HT1080 (cell line): ENCODE measurements around the gene PRADC1. TPM values are rescaled to one million over a fixed set of nuclear protein-coding genes. Genes with fewer than 3 reads are reported as not detected.

Experiments
- DNase-seq: peaks from one replicate; pipeline ENCODE4 v3.0.0-alpha.2; 2015; ENCODE audit warnings: low read depth
- total RNA-seq: library from RNA; depleted of rRNA; stranded (reverse); fragments of >200 nt; shearing (Covaris generic); gene quantifications from 2 replicates; pipeline ENCODE4 v1.2.3, GENCODE V29; 2014; rRNA removed

PRADC1 gene
- total RNA-seq, 1 experiment from 2014 or later, result 64.3 TPM

- no peak for DNase-seq
Observed at GRCh38 chr2:73205611-73206010, 27.4 kb downstream of the PRADC1 start.

DNA sequence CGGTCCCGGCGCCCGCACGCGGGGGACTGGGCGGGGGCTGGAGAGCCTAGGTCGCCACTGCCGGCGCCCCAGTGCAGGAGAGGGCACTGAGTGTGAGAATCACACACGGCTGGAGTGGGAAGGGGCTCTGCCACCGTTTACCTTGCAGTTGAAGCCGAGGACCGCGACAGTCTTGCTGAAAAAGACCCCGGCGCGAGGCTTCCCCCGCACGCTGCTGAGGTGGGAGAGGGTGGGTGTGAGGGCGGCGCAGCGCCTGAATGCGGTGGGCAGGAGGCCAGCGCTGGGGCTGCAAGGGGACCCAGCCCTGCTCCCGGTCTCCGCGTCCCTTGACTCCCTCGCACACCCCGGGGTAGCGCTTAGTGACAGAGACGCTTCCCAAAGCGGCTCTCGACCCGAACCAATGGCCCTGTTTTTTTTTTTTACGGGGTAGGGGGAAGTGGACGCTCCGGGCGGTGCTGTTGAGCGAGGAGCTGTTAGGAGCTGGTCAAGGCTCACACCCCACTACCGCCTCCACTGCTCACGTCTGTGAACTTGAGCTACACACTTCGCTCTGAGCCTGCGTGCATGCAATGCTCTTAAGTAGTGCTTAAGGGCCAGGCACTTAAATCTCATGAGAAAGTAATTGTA is 29.9 kb downstream of the PRADC1 start:
- DNase-seq, result no peak

- DNase-seq, result no peak
Observed at GRCh38 chr2:73202156-73203054, 30.6 kb downstream of the PRADC1 start, which contains the start of gene NOTO. TSS of gene NOTO (plus strand) at chr2:73202574. CDS start at chr2:73202667, 93 bp downstream.

DNA sequence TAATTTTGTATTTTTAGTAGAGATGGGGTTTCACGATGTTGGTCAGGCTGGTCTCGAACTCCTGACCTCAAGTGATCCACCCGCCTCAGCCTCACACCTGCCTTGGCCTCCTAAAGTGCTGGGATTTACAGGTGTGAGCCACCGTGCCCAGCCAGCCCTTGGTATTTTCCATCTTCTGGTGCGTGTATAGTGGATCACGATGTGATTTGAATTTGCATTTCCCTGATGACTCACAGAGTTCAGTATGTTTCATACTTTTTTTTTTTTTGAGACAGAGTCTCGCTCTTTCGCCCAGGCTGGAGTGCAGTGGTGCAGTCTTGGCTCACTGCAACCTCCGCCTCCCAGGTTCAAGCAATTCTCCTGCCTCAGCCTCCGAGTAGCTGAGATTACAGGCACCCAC is 32.8 kb downstream of the PRADC1 start:
- DNase-seq, result peak; percentile 39

GRCh38 chr2:73197579-73197978 is 35.5 kb downstream of the PRADC1 start:
- no peak for DNase-seq

DNA sequence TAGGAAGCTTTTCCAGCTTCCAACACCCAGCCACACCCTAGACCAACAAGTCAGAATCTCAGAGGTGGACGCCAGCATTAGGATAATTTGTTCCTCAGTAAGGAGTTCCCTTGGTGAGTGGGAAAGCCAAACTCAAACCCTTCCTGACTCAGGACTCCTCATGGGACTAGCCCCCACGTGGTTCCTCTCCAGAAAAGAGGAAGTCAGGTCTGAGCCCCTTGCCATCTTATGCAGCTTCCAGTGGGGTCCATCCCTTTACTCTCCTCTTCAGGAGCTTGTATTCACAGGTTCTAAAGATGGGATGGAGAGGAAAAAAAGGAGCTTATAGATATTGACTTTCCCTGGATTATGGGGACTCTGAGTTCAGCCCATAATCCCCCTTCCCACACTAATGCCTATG is 45.5 kb downstream of the PRADC1 start:
- DNase-seq, result no peak

DNA sequence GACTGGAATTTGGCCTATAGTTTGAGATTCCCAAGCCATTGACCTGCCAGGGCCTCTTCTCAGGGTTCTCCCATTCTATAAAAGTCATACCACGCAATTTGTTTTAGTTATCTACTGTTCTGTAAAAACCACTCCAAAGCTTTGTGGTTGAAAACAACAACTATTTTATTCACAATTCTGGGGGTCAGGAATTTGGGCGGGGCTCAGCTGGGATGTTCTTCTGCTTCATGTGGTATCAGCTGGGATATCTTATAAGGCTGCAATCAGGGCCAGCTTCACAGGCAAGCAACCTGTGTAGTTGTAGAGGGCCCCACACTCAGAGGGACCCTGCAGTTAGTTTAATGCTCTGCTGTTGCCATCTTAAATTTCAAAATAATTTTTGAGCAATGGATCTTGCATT is 47.1 kb downstream of the PRADC1 start:
- DNase-seq, result no peak

Other genes starting within 250 kb of the PRADC1 start
- 10.8 and 13.8 TPM in 2 replicates for gene SFXN5, start 161.5 kb downstream of the PRADC1 start, total RNA-seq
- gene RAB11FIP5, start 120.3 kb downstream of the PRADC1 start, total RNA-seq, result 34.5 and 35.5 TPM in 2 replicates
- not detected in 2 replicates for gene NOTO, start 30.7 kb downstream of the PRADC1 start, total RNA-seq
- 42.1 and 44.0 TPM in 2 replicates for gene SMYD5, start 19.0 kb downstream of the PRADC1 start, total RNA-seq
- 813 and 842 TPM in 2 replicates for gene CCT7, start 1.1 kb upstream of the PRADC1 start, total RNA-seq
- 5.8 and 6.9 TPM in 2 replicates for gene FBXO41, start 51.2 kb upstream of the PRADC1 start, total RNA-seq
- gene EGR4, start 60.3 kb upstream of the PRADC1 start, total RNA-seq, result not detected in 2 replicates
- gene ALMS1, start 152.6 kb upstream of the PRADC1 start, total RNA-seq, result 12.3 and 14.6 TPM in 2 replicates